MM.1S (cell line): ENCODE data around the gene FOXO1.

Experiments used
- DNase-seq: peaks from one replicate; pipeline ENCODE4 v3.0.0-alpha.2; 2015
- H2AFZ ChIP-seq: fragments of 300-600 bp; sonication (generic); 2 replicates; pipeline ENCODE4 v1.6.0; 2016; ENCODE audit warnings: antibody characterized with exemption, low read length
- H3F3A ChIP-seq: fragments of 300-600 bp; sonication (generic); 2 replicates; pipeline ENCODE4 v1.6.1; 2016; ENCODE audit warnings: mild to moderate bottlenecking, antibody characterized with exemption, low read length, moderate library complexity, mixed read lengths; ENCODE audit not compliant: insufficient read depth
- H3K27ac ChIP-seq: fragments of 300-600 bp; sonication (generic); 2 replicates; pipeline ENCODE4 v1.5.1; 2016; ENCODE audit warnings: mild to moderate bottlenecking, low read length
- H3K27me3 ChIP-seq: fragments of 300-600 bp; sonication (generic); replicated peaks from 2 replicates; pipeline ENCODE4 v1.6.0; 2016; ENCODE audit warnings: low read length; ENCODE audit not compliant: insufficient read depth
- H3K36me3 ChIP-seq: fragments of 300-600 bp; sonication (generic); replicated peaks from 2 replicates; pipeline ENCODE4 v1.6.1; 2016; ENCODE audit warnings: mild to moderate bottlenecking, low read length, mixed read lengths; ENCODE audit not compliant: insufficient read depth
- H3K4me1 ChIP-seq: fragments of 300-600 bp; sonication (generic); 2 replicates; pipeline ENCODE4 v1.6.1; 2016; ENCODE audit warnings: low read length, mixed read lengths
- H3K4me2 ChIP-seq: fragments of 300-600 bp; sonication (generic); 2 replicates; pipeline ENCODE4 v1.6.0; 2016; ENCODE audit warnings: low read depth, low read length
- H3K4me3 ChIP-seq: fragments of 300-600 bp; sonication (generic); 2 replicates; pipeline ENCODE4 v1.5.1; 2016; ENCODE audit warnings: low read length, mixed read lengths
- H3K79me2 ChIP-seq: fragments of 300-600 bp; sonication (generic); 2 replicates; pipeline ENCODE4 v1.6.1; 2016; ENCODE audit warnings: mixed run types, low read length, mixed read lengths
- H3K9ac ChIP-seq: fragments of 300-600 bp; sonication (generic); 2 replicates; pipeline ENCODE4 v1.6.1; 2016; ENCODE audit warnings: low read length, mixed read lengths
- H3K9me2 ChIP-seq: fragments of 300-600 bp; sonication (generic); replicated peaks from 2 replicates; pipeline ENCODE4 v1.6.1; 2016; ENCODE audit warnings: mild to moderate bottlenecking, low read length, mixed read lengths; ENCODE audit not compliant: insufficient read depth
- H3K9me3 ChIP-seq: fragments of 300-600 bp; sonication (generic); replicated peaks from 2 replicates; pipeline ENCODE4 v1.6.1; 2016; ENCODE audit warnings: mild to moderate bottlenecking, low read length, mixed read lengths; ENCODE audit not compliant: insufficient read depth
- H4K20me1 ChIP-seq: fragments of 300-600 bp; sonication (generic); 2 replicates; pipeline ENCODE4 v1.6.1; 2016; ENCODE audit warnings: mild to moderate bottlenecking, low read length, moderate library complexity, mixed read lengths; ENCODE audit not compliant: insufficient read depth
- EZH2 ChIP-seq: fragments of 300-600 bp; sonication (generic); optimal IDR thresholded peaks from 2 replicates; pipeline ENCODE3; 2017; ENCODE audit warnings: low read depth, mild to moderate bottlenecking, antibody characterized with exemption, low read length, mixed read lengths
- EZH2phosphoT487 ChIP-seq: fragments of 300-600 bp; sonication (generic); IDR thresholded peaks from 2 replicates; pipeline ENCODE4 v1.6.1; 2018; ENCODE audit warnings: antibody characterized with exemption, low read length
- TF ChIP-seq, protein P1 (sequence below): fragments of 300-600 bp; sonication (generic); IDR thresholded peaks from 2 replicates; pipeline ENCODE4 v1.5.1; 2016; ENCODE audit warnings: antibody characterized with exemption, low read length, mixed read lengths

Gene FOXO1

DNA sequence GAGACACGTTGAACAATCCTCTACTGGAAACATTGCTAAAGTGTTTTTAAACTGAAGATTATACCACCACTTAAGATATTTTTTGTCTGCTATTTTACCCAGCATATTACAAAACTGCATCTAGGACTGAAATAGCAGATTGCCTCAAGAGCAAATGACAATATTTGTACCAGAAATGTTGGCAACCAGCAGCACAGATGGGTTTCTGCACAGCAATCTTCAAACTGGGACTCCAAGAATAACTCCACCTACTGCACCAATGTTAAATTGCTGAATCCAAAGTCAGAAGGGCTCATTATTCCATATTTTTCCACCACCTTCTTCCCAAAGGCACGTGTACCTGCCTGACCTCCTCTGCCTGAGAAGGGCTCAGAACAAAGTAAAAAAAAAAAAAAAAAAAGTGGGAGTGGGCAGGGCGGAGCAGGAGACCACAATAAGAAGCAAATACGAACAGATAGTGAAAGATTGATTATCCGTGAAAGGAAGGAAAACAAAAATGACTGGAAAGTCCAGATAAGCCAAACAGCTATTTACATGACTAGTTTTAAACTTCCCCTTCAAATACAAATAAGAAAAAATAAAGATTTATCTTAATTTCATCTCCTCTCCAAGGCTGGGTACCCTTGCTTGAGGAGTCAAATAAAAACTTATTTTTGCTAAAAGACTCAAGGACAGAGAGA is 79.4 kb downstream of the FOXO1 start:
- no peaks in the 10 kb centered on the region for H3K9me2 ChIP-seq
- H3K9ac ChIP-seq: no peak overlapping the region
- H3F3A ChIP-seq: peaks cover 13% of the 10 kb centered on the region; the same call in 1 of the 2 replicates
- no peaks in the 10 kb centered on the region for H3K9me3 ChIP-seq
- H3K27me3 ChIP-seq: no peaks in the 10 kb centered on the region
- DNase-seq: no peak
- TF ChIP-seq EZH2 (no peak), EZH2phosphoT487 (no peak)
- TF ChIP-seq, protein P1, sequence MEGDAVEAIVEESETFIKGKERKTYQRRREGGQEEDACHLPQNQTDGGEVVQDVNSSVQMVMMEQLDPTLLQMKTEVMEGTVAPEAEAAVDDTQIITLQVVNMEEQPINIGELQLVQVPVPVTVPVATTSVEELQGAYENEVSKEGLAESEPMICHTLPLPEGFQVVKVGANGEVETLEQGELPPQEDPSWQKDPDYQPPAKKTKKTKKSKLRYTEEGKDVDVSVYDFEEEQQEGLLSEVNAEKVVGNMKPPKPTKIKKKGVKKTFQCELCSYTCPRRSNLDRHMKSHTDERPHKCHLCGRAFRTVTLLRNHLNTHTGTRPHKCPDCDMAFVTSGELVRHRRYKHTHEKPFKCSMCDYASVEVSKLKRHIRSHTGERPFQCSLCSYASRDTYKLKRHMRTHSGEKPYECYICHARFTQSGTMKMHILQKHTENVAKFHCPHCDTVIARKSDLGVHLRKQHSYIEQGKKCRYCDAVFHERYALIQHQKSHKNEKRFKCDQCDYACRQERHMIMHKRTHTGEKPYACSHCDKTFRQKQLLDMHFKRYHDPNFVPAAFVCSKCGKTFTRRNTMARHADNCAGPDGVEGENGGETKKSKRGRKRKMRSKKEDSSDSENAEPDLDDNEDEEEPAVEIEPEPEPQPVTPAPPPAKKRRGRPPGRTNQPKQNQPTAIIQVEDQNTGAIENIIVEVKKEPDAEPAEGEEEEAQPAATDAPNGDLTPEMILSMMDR: no peak
- no peak overlapping the region for H2AFZ ChIP-seq
- H3K4me2 ChIP-seq: no peak overlapping the region
- H3K4me1 ChIP-seq: peaks cover 15% of the 10 kb centered on the region
- no peaks in the 10 kb centered on the region for H4K20me1 ChIP-seq
- no peaks in the 10 kb centered on the region for H3K36me3 ChIP-seq
- H3K4me3 ChIP-seq: no peak overlapping the region
- H3K79me2 ChIP-seq: peaks cover 53% of the 10 kb centered on the region
- H3K27ac ChIP-seq: no peak overlapping the region

DNA sequence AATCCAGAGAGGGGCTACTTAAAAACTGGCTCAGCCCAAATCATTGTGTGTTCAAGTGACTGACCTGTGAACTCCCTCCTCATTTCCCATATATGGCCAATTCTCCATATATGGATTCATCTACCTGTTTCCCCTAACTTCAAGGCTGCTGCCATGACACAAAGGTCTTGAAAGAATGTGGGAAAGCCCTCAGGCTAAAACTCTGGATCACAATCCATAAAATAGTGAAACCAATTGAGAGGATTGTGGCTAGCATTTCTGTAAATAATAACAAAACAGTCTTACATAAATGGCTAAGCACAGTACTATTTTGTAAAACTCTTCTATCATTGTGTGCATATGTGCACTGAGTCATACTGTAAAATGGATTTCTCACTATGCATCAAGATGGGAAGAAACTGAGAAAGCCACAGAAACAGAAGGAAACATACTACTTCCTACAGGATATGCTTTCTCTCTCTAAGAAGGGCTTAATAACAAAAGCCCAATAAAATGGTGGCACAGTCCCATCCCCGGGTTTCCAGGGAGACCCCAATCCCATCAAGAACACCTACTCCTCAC is 80.5 kb downstream of the FOXO1 start:
- Histone ChIP-seq H3K4me1 (peaks cover 15% of the 10 kb centered on the region), H3F3A (peaks cover 13% of the 10 kb centered on the region; the same call in 1 of the 2 replicates), H3K9me3 (no peaks in the 10 kb centered on the region), H4K20me1 (no peaks in the 10 kb centered on the region), H3K9ac (no peak overlapping the region), H3K79me2 (peaks cover 54% of the 10 kb centered on the region), H3K9me2 (no peaks in the 10 kb centered on the region), H3K4me2 (no peak overlapping the region), H3K27me3 (no peaks in the 10 kb centered on the region), H2AFZ (no peak overlapping the region), H3K4me3 (no peak overlapping the region), H3K27ac (no peak overlapping the region), H3K36me3 (no peaks in the 10 kb centered on the region)
- no peak for TF ChIP-seq EZH2
- no peak for TF ChIP-seq EZH2phosphoT487
- TF ChIP-seq, protein P1: no peak
- no peak for DNase-seq

DNA sequence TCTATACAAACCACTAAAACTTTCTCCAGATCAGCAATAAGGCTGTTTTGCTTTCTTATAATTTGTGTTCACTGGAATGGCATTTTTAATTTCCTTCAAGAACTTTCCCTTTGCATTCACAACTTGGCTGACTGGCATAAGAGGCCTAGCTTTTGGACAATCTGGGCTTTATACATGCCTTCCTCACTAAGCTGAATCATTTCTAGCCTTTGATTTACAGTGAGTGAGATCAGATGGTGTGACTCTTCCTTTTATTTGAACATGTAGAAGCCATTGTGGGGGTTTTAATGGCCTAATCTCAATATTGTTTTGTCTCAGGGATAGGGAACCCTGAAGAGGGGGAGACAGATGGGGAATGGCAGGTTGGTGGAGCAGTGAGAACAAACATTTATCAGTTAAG is 82.7 kb downstream of the FOXO1 start:
- Histone ChIP-seq H2AFZ (no peak overlapping the region), H3K27ac (no peak overlapping the region), H3K9me3 (no peaks in the 10 kb centered on the region), H4K20me1 (no peaks in the 10 kb centered on the region), H3K9me2 (no peaks in the 10 kb centered on the region), H3K4me2 (no peak overlapping the region), H3K27me3 (no peaks in the 10 kb centered on the region), H3K36me3 (no peaks in the 10 kb centered on the region), H3K9ac (no peak overlapping the region), H3K4me1 (peaks cover 8% of the 10 kb centered on the region; the same call in 1 of the 2 replicates), H3K4me3 (no peak overlapping the region), H3K79me2 (peaks cover 50% of the 10 kb centered on the region), H3F3A (no peaks in the 10 kb centered on the region)
- no peak for DNase-seq
- TF ChIP-seq, protein P1: no peak
- TF ChIP-seq EZH2phosphoT487 (no peak), EZH2 (no peak)
